Activated CD4-positive, CD25-positive, alpha-beta regulatory T cell treated with anti-CD3 and anti-CD28 coated beads, Interleukin-2, amount 50 U/mL, for 72 hours (primary cell): ENCODE data around the gene ACSF2.

Source experiments
- DNase-seq: peaks from one replicate; pipeline ENCODE4 v3.0.0; 2021

Gene ACSF2

GRCh38 chr17:50505591-50506130 lies 79.6 kb downstream of the ACSF2 start:
- DNase-seq, result no peak

- DNase-seq, result no peak
Observed at GRCh38 chr17:50506298-50506697, 80.3 kb downstream of the ACSF2 start.

GRCh38 chr17:50507871-50508572 lies 82.0 kb downstream of the ACSF2 start, which contains the start of gene MYCBPAP:
Gene MYCBPAP, plus strand, starts transcription at chr17:50508439. Its CDS starts 236 bp downstream, at chr17:50508675.
- DNase-seq, result peak; percentile 78

- no peak for DNase-seq
Observed at GRCh38 chr17:50508573-50509460, 82.8 kb downstream of the ACSF2 start.

- DNase-seq, result peak; percentile 54
Observed at GRCh38 chr17:50511058-50511457, 85.0 kb downstream of the ACSF2 start.

- DNase-seq, result no peak
Observed at GRCh38 chr17:50513495-50513894, 87.5 kb downstream of the ACSF2 start.

- DNase-seq, result no peak
Observed at GRCh38 chr17:50514388-50514787, 88.4 kb downstream of the ACSF2 start.

- no peak for DNase-seq
Observed at GRCh38 chr17:50514936-50515702, 89.1 kb downstream of the ACSF2 start.

GRCh38 chr17:50517011-50517410 lies 91.0 kb downstream of the ACSF2 start:
- DNase-seq, result no peak

- DNase-seq, result no peak
Observed at GRCh38 chr17:50517504-50518383, 91.7 kb downstream of the ACSF2 start.

- no peak for DNase-seq
Observed at GRCh38 chr17:50518384-50519023, 92.5 kb downstream of the ACSF2 start.

GRCh38 chr17:50519141-50519834 lies 93.3 kb downstream of the ACSF2 start:
- DNase-seq, result no peak

GRCh38 chr17:50520483-50520882 lies 94.5 kb downstream of the ACSF2 start:
- DNase-seq, result no peak

- no peak for DNase-seq
Observed at GRCh38 chr17:50521514-50521913, 95.5 kb downstream of the ACSF2 start.

- DNase-seq, result no peak
Observed at GRCh38 chr17:50522766-50523165, 96.7 kb downstream of the ACSF2 start.

- DNase-seq, result no peak
Observed at GRCh38 chr17:50523208-50523607, 97.2 kb downstream of the ACSF2 start.
